DLD1 (cell line): ENCODE results near the gene CENPN.

Experiments
- in situ Hi-C: cut with HindIII; loops from 2 replicates; pipeline ENCODE4 v1.10.0; 2017; ENCODE audit warnings: low sequenced_read_pairs

Gene CENPN

GRCh38 chr16:81006813-81007695 is at the start of gene CENPN, which contains the start of gene CMC2:
CENPN (plus strand) TSS chr16:81007214; CDS start chr16:81011940, 4,726 bp downstream.
CMC2 (minus strand) TSS chr16:81006885; CDS start chr16:80997394, 9,491 bp downstream.
- in situ Hi-C loops, result no loop called here

- in situ Hi-C loops, result no loop called here
These were observed 48.7 kb upstream of the CENPN start for GRCh38 chr16:80958284-80958683.

- in situ Hi-C loops, result no loop called here
These were observed 44.1 kb upstream of the CENPN start for GRCh38 chr16:80962879-80963278.

GRCh38 chr16:80964351-80964750 is 42.7 kb upstream of the CENPN start:
- in situ Hi-C loops, result no loop called here

GRCh38 chr16:80966617-80967016 is 40.4 kb upstream of the CENPN start:
- in situ Hi-C loops, result no loop called here

GRCh38 chr16:80968386-80969113 is 38.5 kb upstream of the CENPN start:
- in situ Hi-C loops, result no loop called here

GRCh38 chr16:80969114-80969484 is 37.9 kb upstream of the CENPN start:
- in situ Hi-C loops, result no loop called here

GRCh38 chr16:80971819-80972218 is 35.2 kb upstream of the CENPN start:
- in situ Hi-C loops, result no loop called here

- in situ Hi-C loops, result no loop called here
These were observed 34.4 kb upstream of the CENPN start for GRCh38 chr16:80972611-80973010.

GRCh38 chr16:80973991-80974390 is 33.0 kb upstream of the CENPN start:
- in situ Hi-C loops, result no loop called here

- in situ Hi-C loops, result no loop called here
These were observed 32.2 kb upstream of the CENPN start for GRCh38 chr16:80974649-80975376.

- in situ Hi-C loops, result no loop called here
These were observed 30.1 kb upstream of the CENPN start for GRCh38 chr16:80976946-80977345.

- in situ Hi-C loops, result no loop called here
These were observed 25.9 kb upstream of the CENPN start for GRCh38 chr16:80981103-80981502.

- in situ Hi-C loops, result no loop called here
These were observed 24.4 kb upstream of the CENPN start for GRCh38 chr16:80982646-80983045.

- in situ Hi-C loops, result no loop called here
These were observed 22.7 kb upstream of the CENPN start for GRCh38 chr16:80984124-80984892.

GRCh38 chr16:80985611-80986010 is 21.4 kb upstream of the CENPN start:
- in situ Hi-C loops, result no loop called here

GRCh38 chr16:80986557-80986956 is 20.5 kb upstream of the CENPN start:
- in situ Hi-C loops, result no loop called here

GRCh38 chr16:80988756-80989155 is 18.3 kb upstream of the CENPN start:
- in situ Hi-C loops, result no loop called here

GRCh38 chr16:80989801-80990200 is 17.2 kb upstream of the CENPN start:
- in situ Hi-C loops, result no loop called here

GRCh38 chr16:80990577-80990976 is 16.4 kb upstream of the CENPN start:
- in situ Hi-C loops, result no loop called here

- in situ Hi-C loops, result no loop called here
These were observed 16.0 kb upstream of the CENPN start for GRCh38 chr16:80990978-80991377.
